Measurements from ENCODE around the gene RYR1. TPM values are rescaled to one million over a fixed set of nuclear protein-coding genes. Genes with fewer than 3 reads are reported as not detected.
A peak's percentile ranks its signal among the peaks of the same experiment; 100 is the strongest.
"Not testable (repeated sequence)": the region's sequence is repeated elsewhere in the genome, so short reads cannot be mapped to it uniquely, and the experiment has no call there.

The RYR1 gene
- total RNA-seq, 2 donors from 2014 or later, result 0.76 to 1.7 TPM

- ATAC-seq (no peak), DNase-seq (no peak)
Measured at GRCh38 chr19:38448225-38448624, 14.7 kb downstream of the RYR1 start.

GRCh38 chr19:38449518-38449917 lies 16.0 kb downstream of the RYR1 start:
- DNase-seq (no peak), ATAC-seq (no peak)
- intact Hi-C loops (cut with DNase I, micrococcal nuclease), result no loop called here

More at GRCh38 chr19:38448225-38448624, 14.7 kb downstream of the RYR1 start:
- intact Hi-C loops (cut with DNase I, micrococcal nuclease), result no loop called here

- DNase-seq (no peak), ATAC-seq (no peak)
- intact Hi-C loops (cut with DNase I, micrococcal nuclease), result no loop called here
Measured at GRCh38 chr19:38451036-38451435, 17.5 kb downstream of the RYR1 start.

GRCh38 chr19:38451629-38452028 lies 18.1 kb downstream of the RYR1 start:
- intact Hi-C loops (cut with DNase I, micrococcal nuclease), result no loop called here
- ATAC-seq, result no peak

GRCh38 chr19:38452430-38453366 lies 19.2 kb downstream of the RYR1 start:
- intact Hi-C loops (cut with DNase I, micrococcal nuclease), result no loop called here
- DNase-seq, result peak in 1 of 2 donors; percentile 22
- ATAC-seq, result no peak

More at GRCh38 chr19:38451629-38452028, 18.1 kb downstream of the RYR1 start:
- DNase-seq, result no peak

GRCh38 chr19:38453596-38453995 lies 20.1 kb downstream of the RYR1 start:
- ATAC-seq, result no peak
- DNase-seq, result no peak
- intact Hi-C loops (cut with DNase I, micrococcal nuclease), result no loop called here

- ATAC-seq, result no peak
Measured at GRCh38 chr19:38455031-38455430, 21.5 kb downstream of the RYR1 start.

GRCh38 chr19:38457202-38457601 lies 23.7 kb downstream of the RYR1 start:
- intact Hi-C loops (cut with DNase I, micrococcal nuclease), result no loop called here
- ATAC-seq, result no peak
- DNase-seq, result no peak

More at GRCh38 chr19:38455031-38455430, 21.5 kb downstream of the RYR1 start:
- intact Hi-C loops (cut with DNase I, micrococcal nuclease), result no loop called here
- DNase-seq, result no peak

- intact Hi-C loops (cut with DNase I, micrococcal nuclease), result no loop called here
- no peak for DNase-seq
- no peak for ATAC-seq
Measured at GRCh38 chr19:38457690-38458405, 24.4 kb downstream of the RYR1 start.

- ATAC-seq, result no peak
- intact Hi-C loops (cut with DNase I, micrococcal nuclease), result no loop called here
Measured at GRCh38 chr19:38458991-38459390, 25.5 kb downstream of the RYR1 start.

GRCh38 chr19:38463365-38463764 lies 29.9 kb downstream of the RYR1 start:
- ATAC-seq, result no peak
- no peak for DNase-seq
- intact Hi-C loops (cut with DNase I, micrococcal nuclease), result no loop called here

More at GRCh38 chr19:38458991-38459390, 25.5 kb downstream of the RYR1 start:
- no peak for DNase-seq

- DNase-seq, result no peak
- intact Hi-C loops (cut with DNase I, micrococcal nuclease), result no loop called here
Measured at GRCh38 chr19:38464421-38465082, 31.1 kb downstream of the RYR1 start.

GRCh38 chr19:38466050-38466449 lies 32.6 kb downstream of the RYR1 start:
- DNase-seq (no peak), ATAC-seq (no peak)
- intact Hi-C loops (cut with DNase I, micrococcal nuclease), result no loop called here

More at GRCh38 chr19:38464421-38465082, 31.1 kb downstream of the RYR1 start:
- ATAC-seq, result no peak

- no peak for DNase-seq
- no peak for ATAC-seq
- intact Hi-C loops (cut with DNase I, micrococcal nuclease), result no loop called here
Measured at GRCh38 chr19:38467541-38468525, 34.3 kb downstream of the RYR1 start.

- ATAC-seq, result no peak
- no peak for DNase-seq
- intact Hi-C loops (cut with DNase I, micrococcal nuclease), result no loop called here
Measured at GRCh38 chr19:38469151-38469550, 35.7 kb downstream of the RYR1 start.

- ATAC-seq, result no peak
- intact Hi-C loops (cut with DNase I, micrococcal nuclease), result no loop called here
- no peak for DNase-seq
Measured at GRCh38 chr19:38470788-38471480, 37.4 kb downstream of the RYR1 start.

GRCh38 chr19:38472725-38473124 lies 39.2 kb downstream of the RYR1 start:
- intact Hi-C loops (cut with DNase I, micrococcal nuclease); DNase-seq; ATAC-seq: not testable (repeated sequence)

- DNase-seq, result no peak
- intact Hi-C loops (cut with DNase I, micrococcal nuclease), result no loop called here
- ATAC-seq, result no peak
Measured at GRCh38 chr19:38473201-38473600, 39.7 kb downstream of the RYR1 start.

All from left colon (tissue), 2 donors.